Thymus (tissue), 11 donors: ENCODE results near the gene DOLPP1. TPM values are rescaled to one million over a fixed set of nuclear protein-coding genes. Genes with fewer than 3 reads are reported as not detected.

Experiments
- DNase-seq, 9 donors: peaks; one replicate each; pipeline ENCODE4 v3.0.0-alpha.2; 2013; ENCODE audit warnings: low spot score in 9 of 9, low read depth in 6 of 9, missing footprints in 1 of 9
- H3K27ac ChIP-seq, 2 donors: one replicate each; pipeline ENCODE4 v1.5.1; 2013; ENCODE audit warnings: control low read depth in 1 of 2, low read depth in 1 of 2, low read length in 1 of 2, mild to moderate bottlenecking in 1 of 2, moderate library complexity in 1 of 2
- H3K27me3 ChIP-seq, 2 donors: one replicate each; pipeline ENCODE4 v1.5.1; 2013; ENCODE audit warnings: low read length in 1 of 2; ENCODE audit not compliant: control insufficient read depth in 2 of 2, insufficient read depth in 1 of 2
- H3K36me3 ChIP-seq, 2 donors: one replicate each; pipeline ENCODE4 v1.5.1; 2013; ENCODE audit warnings: low read length in 1 of 2, mild to moderate bottlenecking in 1 of 2, moderate library complexity in 1 of 2; ENCODE audit not compliant: control insufficient read depth in 2 of 2, insufficient read depth in 2 of 2
- H3K4me1 ChIP-seq, 2 donors: one replicate each; pipeline ENCODE4 v1.5.1; 2013; ENCODE audit warnings: low read length in 2 of 2; ENCODE audit not compliant: control insufficient read depth in 2 of 2, insufficient read depth in 2 of 2
- H3K4me3 ChIP-seq, 2 donors: one replicate each; pipeline ENCODE4 v1.5.1; 2013; ENCODE audit warnings: low read length in 2 of 2, control low read depth in 1 of 2, mild to moderate bottlenecking in 1 of 2
- H3K9me3 ChIP-seq, 2 donors: one replicate each; pipeline ENCODE4 v1.5.1; 2013; ENCODE audit warnings: low read length in 1 of 2, mild to moderate bottlenecking in 1 of 2; ENCODE audit not compliant: control insufficient read depth in 2 of 2, insufficient read depth in 1 of 2
- WGBS: extraction: QIAGEN DNeasy Blood & Tissue Kit; methylation state at CpG from one replicate; pipeline ENCODE4 v1.1.7; 2013; 5-methylcytosine and 5-hydroxymethylcytosine counted together
- polyA plus RNA-seq: library from polyadenylated mRNA; stranded (reverse); fragments of 200-250 nt; gene quantifications from one replicate; pipeline ENCODE4 v1.2.3, GENCODE V29; 2013
- total RNA-seq: library from RNA; stranded (reverse); fragments of 120-200 nt; gene quantifications from one replicate; pipeline ENCODE4 v1.2.4, GENCODE V29; 2013
- donor health status: healthy.

Gene DOLPP1
- total and polyA plus RNA-seq, 2 donors, result 9.6 to 12.7 TPM

DNA sequence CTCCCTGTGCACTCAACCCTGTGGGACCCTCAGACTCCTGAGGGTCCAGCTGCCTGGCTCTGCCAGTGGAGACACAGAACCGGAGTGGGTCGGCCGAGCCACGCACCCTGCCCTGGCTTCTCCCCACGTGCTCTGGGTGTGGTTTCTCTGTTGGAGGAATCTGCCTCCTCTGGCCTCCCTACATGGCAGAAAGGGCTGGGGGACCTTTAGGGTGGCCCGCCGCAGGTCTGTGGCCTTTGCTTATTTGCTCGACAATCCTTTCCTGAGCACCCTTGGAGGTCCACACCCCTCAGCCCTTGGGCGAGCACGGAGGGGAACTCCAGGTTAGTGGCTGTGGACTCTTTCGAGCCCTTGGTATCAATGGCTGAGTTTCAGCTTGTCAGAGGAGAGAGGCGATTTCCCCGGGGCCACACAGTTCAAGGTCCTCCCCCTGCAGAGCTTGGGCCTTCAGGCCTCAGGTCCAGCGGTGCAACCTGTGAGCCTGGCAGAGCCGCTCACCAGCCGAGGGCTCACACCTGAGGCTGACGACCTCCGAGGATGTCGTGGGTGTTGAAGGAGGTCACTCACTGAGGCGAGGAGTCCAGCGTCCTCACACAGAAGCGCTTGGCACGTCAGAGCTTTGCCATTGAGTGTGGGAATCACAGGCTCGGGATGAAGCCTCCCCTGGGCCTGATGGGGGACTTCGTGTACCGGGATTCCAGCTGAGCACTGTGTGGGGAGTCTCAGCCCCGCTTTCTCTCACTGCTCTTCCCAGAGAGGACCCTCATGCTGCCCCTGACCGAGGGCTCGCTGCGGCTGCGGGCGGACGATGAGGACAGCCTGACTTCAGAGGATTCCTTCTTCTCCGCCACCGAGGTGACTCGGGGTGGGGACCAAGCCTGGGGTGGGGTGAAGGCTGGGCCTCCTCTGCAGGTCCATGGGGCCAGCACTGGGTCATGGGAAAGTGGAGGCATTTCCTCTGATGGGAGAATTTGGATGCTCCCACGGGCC lies 20.8 kb upstream of the DOLPP1 start:
- Histone ChIP-seq H3K4me1 (no peaks in the 10 kb centered on the region), H3K9me3 (peaks cover 0 to 5% of the 10 kb centered on the region in 2 donors), H3K27ac (no peak overlapping the region), H3K27me3 (no peaks in the 10 kb centered on the region), H3K4me3 (no peak overlapping the region), H3K36me3 (peaks cover 47 to 53% of the 10 kb centered on the region in 2 donors)
- 98% methylated on average over 37 of the region's 37 CpGs for WGBS
- no peak for DNase-seq

- 97% methylated on average over 12 of the region's 12 CpGs for WGBS
- no peaks in the 10 kb centered on the region for H3K4me1 ChIP-seq
These were observed 19.9 kb upstream of the DOLPP1 start for GRCh38 chr9:129060991-129061390.

GRCh38 chr9:129063061-129063460 lies 17.9 kb upstream of the DOLPP1 start:
- Histone ChIP-seq H3K4me1 (peaks cover 5 to 6% of the 10 kb centered on the region in 2 donors), H3K9me3 (peaks cover 0 to 8% of the 10 kb centered on the region in 2 donors), H3K36me3 (peaks cover 65 to 67% of the 10 kb centered on the region in 2 donors), H3K4me3 (no peak overlapping the region), H3K27ac (no peak overlapping the region), H3K27me3 (no peaks in the 10 kb centered on the region)
- no peak for DNase-seq
- 99% methylated on average over 9 of the region's 9 CpGs for WGBS

More at GRCh38 chr9:129060991-129061390, 19.9 kb upstream of the DOLPP1 start:
- no peak for DNase-seq
- Histone ChIP-seq H3K4me3 (no peak overlapping the region), H3K36me3 (peaks cover 53 to 59% of the 10 kb centered on the region in 2 donors), H3K27ac (no peak overlapping the region), H3K27me3 (no peaks in the 10 kb centered on the region), H3K9me3 (peaks cover 0 to 5% of the 10 kb centered on the region in 2 donors)

DNA sequence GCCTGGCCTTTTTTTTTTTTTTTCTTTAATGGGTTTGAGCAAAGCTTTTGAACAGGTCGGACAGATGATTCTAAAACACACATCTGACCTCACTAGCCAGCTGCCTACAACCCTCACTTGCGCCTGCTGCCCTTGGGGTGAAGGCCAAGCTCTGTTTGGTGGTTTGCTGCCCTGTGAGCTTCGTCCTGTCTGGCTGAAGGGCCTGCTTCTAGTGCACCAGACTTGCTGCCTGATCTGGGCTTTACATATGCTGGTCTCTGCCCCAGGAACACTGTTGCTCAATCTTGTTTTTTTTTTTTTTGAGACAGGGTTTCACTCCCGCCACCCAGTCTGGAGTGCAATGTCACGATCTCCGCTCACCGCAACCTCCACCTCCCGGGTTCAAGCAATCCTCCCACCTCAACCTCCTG lies 16.4 kb upstream of the DOLPP1 start:
- WGBS, result 97% methylated on average over 8 of the region's 8 CpGs
- Histone ChIP-seq H3K4me3 (no peak overlapping the region), H3K4me1 (peaks cover 18 to 20% of the 10 kb centered on the region in 2 donors)

DNA sequence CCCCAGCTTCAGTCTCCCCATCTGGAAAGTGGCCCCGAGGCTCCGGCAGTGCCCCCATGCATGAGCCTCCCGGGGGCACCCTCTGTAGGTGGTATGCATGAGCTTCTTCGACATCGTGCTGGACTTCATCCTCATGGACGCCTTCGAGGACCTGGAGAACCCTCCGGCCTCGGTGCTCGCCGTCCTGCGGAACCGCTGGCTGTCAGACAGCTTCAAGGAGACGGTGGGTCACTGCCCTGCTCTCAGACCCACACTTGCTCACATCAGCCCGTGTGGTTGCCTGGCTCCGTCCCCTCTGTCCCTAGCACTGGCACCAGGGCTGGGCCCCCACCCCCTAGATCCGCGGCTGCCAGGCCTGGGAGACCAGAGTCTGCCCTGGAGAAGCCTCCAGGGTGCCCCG lies 12.8 kb upstream of the DOLPP1 start:
- peak overlapping the region in 1 of 2 donors; percentile 84 for H3K27ac ChIP-seq
- no peak for DNase-seq
- WGBS, result 94% methylated on average over 19 of the region's 19 CpGs
- H3K9me3 ChIP-seq, result peaks cover 0 to 9% of the 10 kb centered on the region in 2 donors
- peaks cover 46 to 47% of the 10 kb centered on the region in 2 donors for H3K36me3 ChIP-seq
- H3K27me3 ChIP-seq, result no peaks in the 10 kb centered on the region
- H3K4me1 ChIP-seq, result peaks cover 38 to 52% of the 10 kb centered on the region in 2 donors
- H3K4me3 ChIP-seq, result no peak overlapping the region

More for the DNA sequence above, 16.4 kb upstream of the DOLPP1 start:
- H3K27ac ChIP-seq, result no peak overlapping the region
- peaks cover 60 to 61% of the 10 kb centered on the region in 2 donors for H3K36me3 ChIP-seq
- no peak for DNase-seq
- H3K27me3 ChIP-seq, result no peaks in the 10 kb centered on the region
- H3K9me3 ChIP-seq, result peaks cover 0 to 7% of the 10 kb centered on the region in 2 donors

- peak overlapping the region; percentile 84 for H3K27ac ChIP-seq
- no peaks in the 10 kb centered on the region for H3K27me3 ChIP-seq
- peaks cover 0 to 9% of the 10 kb centered on the region in 2 donors for H3K9me3 ChIP-seq
- WGBS, result 28% methylated on average over 31 of the region's 31 CpGs
- H3K36me3 ChIP-seq, result peaks cover 37 to 38% of the 10 kb centered on the region in 2 donors
- DNase-seq, result peak in 7 of 9 donors; percentile 42 to 85 (median 58)
- peaks cover 38 to 54% of the 10 kb centered on the region in 2 donors for H3K4me1 ChIP-seq
- H3K4me3 ChIP-seq, result no peak overlapping the region
These were observed 11.7 kb upstream of the DOLPP1 start for GRCh38 chr9:129068990-129069861.

DNA sequence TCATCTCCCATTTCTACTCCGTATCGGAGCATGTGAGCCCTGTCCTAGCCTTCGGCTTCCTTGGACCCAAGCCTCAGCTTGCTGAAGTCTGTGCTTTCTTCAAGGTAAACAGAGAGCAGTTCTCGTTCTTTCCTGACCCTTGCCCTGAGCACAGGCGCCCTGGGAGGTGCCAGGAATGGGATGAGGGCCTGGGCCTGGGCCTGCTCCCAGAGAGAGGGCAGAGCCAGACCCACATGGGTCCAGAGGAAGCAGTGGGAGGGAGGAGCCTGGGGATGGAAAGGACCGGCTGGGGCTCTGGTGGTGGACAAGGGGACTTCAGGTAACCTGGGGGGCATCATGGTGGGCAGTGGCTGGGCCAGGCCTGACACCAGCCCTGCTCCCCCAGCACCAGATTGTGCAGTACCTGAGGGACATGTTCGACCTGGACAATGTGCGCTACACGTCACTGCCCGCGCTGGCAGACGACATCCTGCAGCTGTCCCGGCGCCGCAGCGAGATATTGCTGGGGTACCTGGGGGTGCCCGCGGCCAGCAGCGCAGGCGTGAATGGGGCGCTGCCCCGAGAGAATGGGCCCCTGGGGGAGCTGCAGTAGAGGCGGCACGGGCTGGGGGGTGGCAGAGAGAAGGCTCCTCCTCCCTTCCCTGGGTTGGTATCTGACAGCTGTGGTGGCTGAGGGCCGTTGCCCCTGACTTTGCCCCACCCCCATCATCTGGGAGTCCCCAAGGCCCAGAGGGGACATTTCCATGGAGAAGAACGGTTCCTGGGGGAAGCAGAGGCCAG lies 10.9 kb upstream of the DOLPP1 start:
- Histone ChIP-seq H3K27me3 (no peaks in the 10 kb centered on the region), H3K27ac (peak overlapping the region; percentile 84), H3K4me1 (peaks cover 38 to 54% of the 10 kb centered on the region in 2 donors), H3K9me3 (peaks cover 0 to 9% of the 10 kb centered on the region in 2 donors), H3K36me3 (peaks cover 31 to 33% of the 10 kb centered on the region in 2 donors), H3K4me3 (no peak overlapping the region)
- WGBS, result 83% methylated on average over 26 of the region's 26 CpGs
- peak in 4 of 9 donors; percentile 17 to 64 (median 38) for DNase-seq
